GM19239 (cell line): ENCODE results near the gene DBP.
A peak's percentile ranks its signal among the peaks of the same experiment; 100 is the strongest.
"Not testable (repeated sequence)": the region's sequence is repeated elsewhere in the genome, so short reads cannot be mapped to it uniquely, and the experiment has no call there.

Experiments
- DNase-seq: peaks from one replicate; pipeline ENCODE4 v3.0.0; 2011; ENCODE audit warnings: low spot score; ENCODE audit not compliant: insufficient read length
- FAIRE-seq: peaks from 2 replicates; lab custom pipeline; 2011; peaks lifted over from hg19 to GRCh38; lab: Jason Lieb, UNC

DBP gene

DNA sequence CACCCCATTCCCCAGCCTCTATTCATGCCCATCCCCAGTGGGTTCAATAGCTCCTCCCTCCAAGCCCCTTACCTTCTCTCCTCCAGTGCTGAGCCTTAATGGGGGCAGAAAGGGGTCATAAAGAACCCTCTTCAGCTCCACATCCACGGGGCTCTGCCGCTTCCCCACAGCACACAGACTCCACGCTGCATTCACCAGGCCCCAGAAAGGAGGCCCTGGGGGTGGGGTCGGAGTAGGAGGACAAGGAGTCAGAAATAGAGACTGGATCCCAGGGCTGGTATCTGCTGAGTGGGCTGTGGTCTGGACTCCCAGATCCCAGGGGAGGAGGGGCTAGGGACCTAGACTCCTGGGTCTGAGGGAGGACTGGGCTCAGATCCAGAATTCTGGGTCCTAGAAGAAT lies 7.2 kb upstream of the DBP start:
- DNase-seq (no peak), FAIRE-seq (no peak)

DNA sequence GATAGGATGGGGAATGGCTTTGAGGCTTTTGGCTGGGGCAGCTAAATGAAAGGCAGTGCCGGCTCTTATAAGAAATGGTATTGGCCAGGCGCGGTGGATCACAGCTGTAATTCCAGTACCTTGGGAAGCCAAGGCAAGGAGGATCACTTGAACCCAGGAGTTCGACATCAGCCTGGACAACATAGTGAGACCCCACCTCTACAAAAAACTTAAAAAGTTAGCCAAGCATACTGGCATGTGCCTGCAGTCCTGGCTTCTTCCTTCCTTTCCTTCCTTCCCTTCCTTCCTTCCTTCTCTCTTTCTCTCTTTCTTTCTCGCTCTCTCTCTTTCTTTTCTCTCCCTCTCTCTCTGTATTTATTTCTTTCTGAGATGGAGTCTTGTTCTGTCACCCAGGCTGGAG lies 5.7 kb upstream of the DBP start:
- FAIRE-seq (no peak), DNase-seq (no peak)

DNA sequence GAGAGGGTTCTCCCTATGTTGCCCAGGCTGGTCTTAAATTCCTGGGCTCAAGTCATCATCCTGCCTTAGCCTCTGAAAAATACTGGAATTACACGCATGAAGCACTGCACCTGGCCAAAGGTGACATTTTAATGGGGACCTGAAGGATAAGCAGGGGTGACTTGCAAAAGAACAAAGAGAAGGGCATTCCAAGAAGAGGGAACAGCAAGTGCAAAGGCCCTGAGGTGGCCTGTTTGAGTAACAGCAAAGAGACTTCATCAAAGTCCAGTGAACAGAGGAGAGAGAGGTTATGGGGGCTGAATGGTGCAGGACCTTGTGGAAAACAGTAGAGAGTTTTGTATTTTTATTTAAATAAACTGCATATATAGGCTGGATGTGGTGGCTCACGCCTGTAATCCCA lies 4.7 kb upstream of the DBP start:
- DNase-seq (no peak), FAIRE-seq (no peak)

DNA sequence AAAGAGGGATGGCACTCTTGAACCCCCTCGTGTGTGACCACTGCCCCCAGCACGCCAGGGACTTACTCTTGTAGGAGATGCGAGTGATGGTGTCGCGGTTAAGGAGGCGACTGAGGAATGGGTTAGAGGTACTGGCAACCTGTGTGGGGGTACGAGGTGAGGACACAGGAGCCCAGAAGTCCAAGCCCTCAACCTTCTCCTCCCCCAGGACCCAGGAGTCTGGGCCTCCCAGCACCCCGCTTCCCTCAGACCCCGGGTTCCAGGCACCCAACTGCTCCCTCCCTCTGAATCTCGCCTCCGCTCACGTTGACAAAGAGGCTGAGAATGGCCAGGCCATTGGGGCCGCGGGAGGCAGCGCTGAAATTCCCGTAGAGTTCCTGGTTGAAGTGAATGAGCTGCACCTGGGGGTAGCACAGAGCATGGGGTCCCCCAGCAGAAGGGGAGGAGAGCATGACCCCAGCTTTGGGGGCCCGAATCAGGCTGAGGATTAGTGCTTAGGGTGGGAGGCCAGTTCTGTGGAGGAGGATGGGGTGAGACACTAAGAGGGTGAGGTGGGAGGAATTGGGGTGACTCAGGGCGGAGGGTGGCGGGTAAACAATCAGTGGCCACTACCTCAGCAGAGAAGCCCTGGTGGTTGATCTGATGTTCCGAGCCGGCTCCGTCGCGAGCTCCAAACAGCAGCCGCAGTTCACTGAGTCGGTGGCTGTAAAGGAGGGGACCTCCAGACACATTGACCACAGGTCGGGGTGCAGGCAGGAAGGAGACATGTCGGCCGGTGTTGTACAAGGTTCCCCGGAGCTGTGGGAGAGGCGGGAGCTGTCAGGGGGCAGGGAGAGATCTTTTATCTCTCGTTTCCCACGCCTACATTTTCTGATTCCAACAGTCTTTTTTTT lies 2.5 kb upstream of the DBP start:
- FAIRE-seq (no peak), DNase-seq (no peak)

DNA sequence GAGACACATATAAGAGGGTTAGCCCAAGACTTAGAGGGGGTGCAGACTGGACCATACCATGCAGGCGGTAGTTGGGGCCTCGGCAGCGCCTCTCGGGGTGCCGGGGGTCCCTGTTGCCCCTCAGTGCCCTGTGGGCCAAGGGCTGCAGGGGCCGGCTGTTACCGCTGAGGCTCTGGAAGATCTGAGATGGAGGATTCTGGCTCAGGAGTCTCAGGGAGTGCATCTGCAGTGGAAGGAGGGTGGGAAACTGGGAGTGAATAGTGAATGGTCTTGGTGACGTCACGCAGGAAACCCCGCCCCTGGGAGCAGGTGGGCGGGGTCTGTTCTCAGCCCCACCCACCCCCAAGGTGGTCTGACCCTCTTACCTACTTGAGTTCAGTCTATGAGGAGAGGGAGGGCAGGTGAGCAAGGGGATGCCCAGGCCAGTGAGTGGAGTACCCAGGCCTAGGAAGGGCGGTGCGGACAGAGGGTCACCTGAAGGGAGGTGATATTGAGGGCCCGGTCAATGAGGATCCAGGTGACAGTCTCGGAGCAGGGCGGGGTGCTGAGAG lies 1.7 kb upstream of the DBP start:
- DNase-seq = no peak
- no peak for FAIRE-seq

DNA sequence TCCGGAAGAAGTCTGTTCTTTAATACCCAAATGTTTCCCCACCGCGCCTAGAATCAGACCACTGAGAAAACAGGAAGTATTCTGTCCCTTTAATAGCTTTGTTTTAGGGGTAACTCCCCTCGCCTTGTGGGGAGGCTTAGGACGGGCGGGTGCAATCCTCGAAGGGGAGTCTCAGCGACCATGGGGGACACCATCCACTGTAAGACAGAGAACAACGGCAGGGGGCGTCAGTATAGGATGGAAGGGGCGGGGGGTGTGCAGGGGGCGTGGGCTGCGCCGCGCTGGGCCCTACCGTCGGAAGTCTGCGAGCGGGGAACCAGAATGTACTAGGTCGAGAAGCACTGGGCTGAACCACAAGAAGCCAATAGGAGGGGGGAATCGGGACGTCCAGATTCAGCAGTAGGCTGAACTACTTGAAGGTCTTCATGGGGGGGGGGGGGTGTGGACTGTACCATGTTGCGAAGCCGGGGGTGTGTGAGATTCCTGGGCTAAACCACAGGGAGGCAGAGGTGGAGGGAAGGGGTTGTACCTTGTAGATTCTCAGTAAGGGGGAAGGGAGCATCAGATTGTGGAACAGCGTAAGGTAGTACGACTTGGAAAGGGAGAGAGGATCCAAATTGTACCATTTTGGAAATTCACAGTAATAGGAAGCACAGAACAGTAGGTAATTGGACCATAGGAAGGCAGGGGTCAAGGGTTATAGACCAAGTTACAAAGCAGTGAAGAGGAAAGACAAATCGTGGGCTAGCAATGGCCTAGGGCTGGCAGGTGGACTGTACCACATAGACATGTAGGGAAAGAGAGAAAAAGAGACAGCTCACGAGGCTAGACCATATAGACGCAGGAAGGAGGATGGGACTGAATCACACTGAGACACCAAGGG lies 1.0 kb upstream of the DBP start:
- DNase-seq = no peak
- no peak for FAIRE-seq

DNA sequence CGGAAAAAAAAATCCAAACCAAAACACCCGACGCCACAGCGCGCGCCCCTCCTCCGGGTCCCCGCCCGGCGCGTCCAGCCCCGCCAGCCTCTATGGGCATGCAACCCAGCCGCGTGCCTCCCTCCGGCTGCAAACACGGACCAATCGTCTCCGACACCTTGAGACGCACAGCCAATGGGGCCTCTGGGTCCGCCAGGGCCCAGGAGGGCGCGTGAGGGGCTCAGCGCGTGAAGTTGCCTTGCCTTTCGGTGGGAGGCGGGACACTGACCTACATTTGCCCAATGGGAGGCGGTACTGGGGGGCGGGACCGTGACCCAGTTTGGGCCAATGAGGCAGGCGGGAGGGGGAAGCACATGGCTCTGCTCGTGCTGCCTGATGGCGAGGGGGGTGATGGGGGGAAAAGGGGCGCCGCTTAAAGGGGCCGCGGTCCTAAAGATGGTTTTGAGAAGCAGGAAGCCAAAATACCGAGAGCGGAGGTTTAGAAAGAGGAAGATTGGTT lies 319 bp upstream of the DBP start:
- FAIRE-seq (peak; percentile 97), DNase-seq (peak; percentile 88)

DNA sequence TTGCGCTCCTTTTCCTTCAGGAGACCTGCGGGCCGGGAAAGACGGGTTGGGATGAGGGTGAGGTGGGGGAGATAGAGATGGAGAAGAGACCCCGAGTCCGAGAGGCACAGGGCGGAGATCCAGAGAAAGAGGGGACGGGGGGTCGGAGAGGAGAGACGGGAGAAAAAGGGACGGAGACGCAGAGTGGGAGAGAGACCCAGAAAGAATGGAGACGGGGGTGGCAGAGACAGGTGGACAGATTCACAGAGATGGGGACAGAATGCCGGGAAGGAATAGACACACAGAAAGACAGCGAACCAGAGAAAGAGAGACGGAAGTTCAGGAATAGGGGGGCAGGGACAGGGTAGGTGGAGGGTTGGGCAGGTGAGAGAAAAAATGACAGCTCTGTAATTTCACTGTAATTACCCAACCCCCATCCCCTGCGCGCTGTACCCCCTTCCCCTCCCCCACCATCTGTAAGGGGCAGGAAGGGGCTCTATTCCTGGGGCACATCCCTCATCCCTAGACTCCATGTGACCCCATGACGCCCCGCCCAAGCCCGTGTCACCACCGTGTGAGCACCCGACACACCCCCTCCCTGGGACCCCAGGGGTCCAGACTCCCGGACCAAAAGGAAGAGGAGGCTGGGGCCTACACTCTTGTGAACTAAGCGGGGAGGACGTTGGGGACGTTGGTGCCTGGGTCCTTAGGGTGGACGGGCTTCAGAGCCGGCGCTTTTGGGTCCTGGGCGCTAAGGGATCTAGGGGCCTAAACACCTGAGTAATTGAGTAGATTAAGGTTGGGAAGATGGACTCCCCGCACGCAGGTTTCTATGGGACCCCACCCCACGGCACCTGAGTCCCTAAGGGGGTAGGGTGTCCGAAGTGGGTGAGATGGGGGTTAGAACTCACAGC lies 967 bp downstream of the DBP start:
- DNase-seq (no peak), FAIRE-seq (no peak)

DNA sequence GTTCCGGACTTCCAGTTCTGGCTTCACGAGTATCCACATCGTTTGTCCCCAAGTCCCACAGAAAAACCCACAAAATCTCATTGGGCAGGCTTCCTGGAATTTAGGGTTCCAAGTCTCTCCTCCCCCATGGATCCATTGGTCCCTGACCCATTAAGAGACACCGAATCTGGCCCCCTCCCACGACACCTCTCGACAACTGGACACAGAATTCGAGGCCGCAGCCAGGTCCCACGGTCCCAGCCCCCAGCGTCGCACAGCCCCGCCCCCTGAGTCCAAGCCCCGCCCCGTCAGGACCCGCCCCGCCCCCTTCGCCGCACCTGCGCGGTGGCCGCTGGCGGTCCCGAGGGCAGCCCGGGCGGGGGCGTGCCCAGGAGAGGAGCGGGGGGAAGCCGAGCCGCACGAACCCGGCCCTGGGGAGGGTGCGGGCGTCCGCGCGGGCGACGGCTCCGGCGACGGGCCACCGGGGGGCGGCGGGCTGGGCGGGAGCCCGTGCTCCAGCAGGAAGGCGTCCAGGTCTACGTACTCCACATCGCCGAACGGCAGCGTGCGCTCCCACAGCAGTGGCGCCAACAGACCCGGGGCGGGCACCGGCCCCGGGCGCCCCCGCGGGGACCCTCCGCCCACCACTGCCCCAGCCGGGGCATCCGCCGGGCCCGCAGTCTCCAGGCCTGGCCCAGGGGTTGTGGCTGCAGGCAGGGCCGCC lies 1.8 kb downstream of the DBP start:
- no peak for DNase-seq
- no peak for FAIRE-seq

DNA sequence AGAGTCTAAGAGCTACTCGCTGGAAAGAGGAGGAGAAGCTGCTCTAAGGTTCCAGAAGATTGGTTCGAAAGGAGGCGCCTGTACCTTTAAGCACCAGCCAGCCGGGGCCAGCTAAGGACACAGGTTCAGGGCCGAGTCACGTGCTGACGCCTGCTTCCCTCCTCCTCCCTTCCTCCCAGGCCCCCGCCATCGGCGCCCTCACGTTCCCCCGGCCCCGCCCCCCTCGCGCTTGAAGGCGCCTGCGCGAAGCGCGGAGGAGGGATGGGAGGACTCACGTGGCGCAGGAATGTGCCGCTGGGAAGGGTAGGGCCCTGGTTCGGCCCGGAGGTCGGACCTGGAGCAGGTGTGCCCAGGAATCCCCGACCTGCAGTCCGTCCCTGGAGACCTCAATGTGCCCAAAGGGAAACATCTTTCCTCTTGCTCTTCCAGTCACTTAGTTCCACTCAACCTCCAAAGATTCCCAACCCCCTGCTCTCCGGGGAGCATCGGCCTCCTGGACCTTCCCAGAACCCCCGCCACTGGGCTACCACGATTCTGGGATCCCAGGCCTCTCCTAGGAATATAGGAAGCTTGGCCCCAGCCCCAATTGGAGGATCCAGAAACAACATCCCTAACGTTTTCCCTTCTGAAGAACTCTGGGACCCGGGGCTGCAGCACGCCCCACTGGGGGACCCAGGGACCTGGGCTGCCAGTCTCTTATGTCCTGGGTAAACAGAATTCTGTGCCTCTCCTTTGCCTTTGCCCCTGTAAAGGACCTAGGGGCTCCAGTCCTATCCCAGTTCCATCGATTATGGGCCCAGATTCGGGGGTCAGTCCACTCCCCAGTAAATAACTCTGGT lies 2.5 kb downstream of the DBP start:
- DNase-seq (peak; percentile 80), FAIRE-seq (peak; percentile 98)

DNA sequence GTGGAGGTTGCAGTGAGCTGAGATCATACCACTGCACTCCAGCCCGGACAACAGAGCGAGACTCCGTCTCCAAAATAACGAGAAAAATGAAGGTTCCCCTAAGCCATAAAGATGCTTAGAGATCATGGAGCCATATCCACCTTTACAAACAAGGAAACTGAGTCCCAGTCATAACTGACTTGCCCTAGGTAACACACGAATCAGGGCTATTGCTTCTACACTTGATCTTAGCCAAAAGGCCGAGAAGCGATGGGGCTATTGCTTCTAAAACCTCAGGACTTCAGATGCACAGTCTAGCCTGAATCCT lies 3.2 kb downstream of the DBP start:
- DNase-seq = no peak
- FAIRE-seq = no peak

DNA sequence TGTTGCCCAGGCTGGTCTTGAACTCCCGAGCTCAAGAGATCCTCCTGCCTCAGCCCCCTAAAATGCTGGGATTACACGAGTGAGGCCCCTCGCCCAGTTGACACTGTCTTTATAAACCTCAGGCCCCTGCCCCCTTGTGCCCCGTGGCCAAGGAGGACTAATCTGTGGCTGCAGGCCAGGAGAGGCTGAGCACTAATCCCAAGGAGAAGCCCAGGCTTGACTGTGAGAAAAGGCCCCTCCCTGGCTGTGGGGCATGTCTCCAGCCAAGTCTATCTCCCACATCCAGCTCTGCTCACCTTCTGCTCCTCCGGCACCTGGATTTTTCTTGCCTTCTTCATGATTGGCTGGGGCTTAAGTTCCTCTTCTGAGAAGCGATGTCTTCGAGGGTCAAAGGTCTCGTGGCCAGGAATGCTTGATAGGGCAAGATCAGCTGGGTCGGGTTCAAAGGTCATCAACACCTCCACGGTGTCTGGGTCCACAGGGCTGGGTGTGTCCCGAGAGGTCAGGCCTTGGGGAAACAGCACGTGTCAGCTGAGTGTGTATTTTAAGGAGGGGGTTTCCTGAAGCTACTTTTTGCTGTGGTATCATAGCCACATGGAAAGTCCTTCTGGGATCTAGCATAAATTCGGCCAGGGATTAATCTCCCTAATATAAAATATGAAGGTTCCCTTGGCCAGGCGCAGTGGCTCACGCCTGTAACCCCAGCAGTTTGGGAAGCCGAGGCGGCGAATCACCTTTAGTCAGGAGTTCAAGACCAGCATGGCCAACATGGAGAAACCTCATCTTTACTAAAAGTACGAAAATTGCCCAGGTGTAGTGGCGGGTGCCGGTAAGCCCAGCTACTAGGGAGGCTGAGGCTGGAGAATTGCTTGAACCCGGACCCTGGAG lies 3.8 kb downstream of the DBP start:
- FAIRE-seq (no peak), DNase-seq (no peak)

DNA sequence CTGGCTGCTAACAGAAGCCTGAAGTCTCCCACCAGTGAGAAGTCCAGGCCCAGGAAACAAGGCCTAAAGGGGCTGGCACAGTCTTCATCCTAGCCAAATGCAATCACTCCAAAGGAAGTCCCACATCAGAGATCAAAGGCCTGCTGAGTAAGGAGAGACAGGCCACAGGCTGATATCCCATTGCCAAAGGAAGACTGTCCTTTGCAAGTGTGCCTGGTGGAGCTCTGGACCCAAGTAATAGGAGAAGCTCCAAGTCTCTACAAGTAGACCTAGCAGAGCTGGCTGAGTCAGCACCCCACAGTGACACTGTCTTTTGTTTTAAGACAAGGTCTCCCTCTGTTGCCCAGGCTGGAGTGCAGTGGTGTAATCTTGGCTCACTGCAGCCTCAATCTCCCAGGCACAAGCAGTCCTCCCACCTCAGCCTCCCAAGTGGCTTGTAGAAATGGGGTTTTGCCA lies 4.5 kb downstream of the DBP start:
- DNase-seq (no peak), FAIRE-seq (no peak)

DNA sequence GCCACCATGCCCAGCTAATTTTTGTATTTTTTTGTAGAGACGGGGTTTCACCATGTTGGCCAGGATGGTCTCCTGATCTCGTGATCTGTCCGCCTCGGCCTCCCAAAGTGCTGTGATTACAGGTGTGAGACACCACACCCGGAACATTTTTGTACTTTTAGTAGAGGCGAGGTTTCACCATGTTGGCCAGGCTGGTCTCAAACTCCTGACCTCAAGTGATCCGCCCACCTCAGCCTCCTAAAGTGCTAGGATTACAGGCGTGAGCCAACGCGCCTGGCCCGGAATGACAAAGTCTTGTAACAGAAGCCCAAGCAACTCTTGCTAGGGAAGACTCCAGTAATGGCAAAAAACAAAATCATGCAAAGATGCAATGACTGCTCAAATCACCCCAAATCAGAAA lies 4.9 kb downstream of the DBP start:
- DNase-seq, FAIRE-seq: not testable (repeated sequence)

DNA sequence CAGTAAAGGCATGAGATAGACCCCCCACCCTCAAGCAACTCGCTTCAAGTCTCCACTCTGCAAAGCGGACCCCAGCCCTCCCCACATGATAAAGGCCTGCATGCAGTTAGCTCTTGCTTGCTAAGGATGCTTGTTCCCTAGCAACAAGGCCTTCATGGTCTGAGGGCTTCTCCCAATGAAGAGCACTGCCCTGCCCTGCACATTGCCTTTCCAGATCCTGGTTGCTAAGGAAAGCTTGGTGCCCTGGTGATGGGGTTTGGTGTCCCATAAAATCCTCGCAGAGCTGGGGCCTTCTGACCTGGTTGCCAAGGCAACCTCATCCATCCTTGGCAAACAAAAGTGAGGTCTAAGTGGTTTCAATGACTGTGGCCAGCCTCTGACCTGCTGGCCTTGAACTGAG lies 6.0 kb downstream of the DBP start:
- DNase-seq (no peak), FAIRE-seq (no peak)

DNA sequence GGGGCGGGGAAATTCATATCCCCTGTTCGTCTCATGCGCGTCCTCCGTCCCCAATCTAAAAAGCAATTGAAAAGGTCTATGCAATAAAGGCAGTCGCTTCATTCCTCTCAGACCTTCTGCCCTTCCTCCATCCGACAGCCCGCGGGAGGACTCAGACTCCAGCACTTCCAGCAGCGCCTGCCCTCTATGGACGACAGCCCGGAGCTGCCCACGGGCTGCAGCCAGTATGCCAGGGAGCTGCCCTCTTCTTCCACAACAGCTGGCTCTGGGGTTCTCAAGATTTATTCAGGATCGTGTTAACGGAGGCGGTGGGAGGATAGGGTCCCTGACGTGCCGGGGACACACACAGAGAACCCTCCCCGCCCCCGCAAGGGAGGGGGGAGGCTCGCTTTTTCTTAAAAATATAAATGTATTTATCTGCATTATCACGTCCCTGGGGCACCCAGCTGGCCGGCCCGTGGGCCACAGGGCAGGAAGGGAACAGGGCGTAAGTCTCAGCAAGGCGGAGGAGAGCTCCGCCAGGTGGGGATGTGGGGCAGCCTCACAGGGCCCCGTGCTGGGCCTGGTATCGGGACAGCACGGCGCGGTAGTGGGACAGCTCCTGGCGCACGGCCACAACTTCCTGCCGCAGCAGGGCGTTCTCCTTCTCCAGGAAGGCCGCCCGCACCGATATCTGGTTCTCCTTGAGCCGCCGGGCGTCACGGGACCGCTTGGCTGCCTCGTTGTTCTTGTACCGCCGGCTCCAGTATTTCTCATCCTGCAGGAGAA lies 6.7 kb downstream of the DBP start:
- DNase-seq (no peak), FAIRE-seq (no peak)
